ENCODE data around the gene IL1B. TPM values are rescaled to one million over a fixed set of nuclear protein-coding genes. Genes with fewer than 3 reads are reported as not detected.

The IL1B gene
- polyA plus RNA-seq, 1 donor from 2014 or later, result not detected

GRCh38 chr2:112811841-112812306 lies 24.7 kb downstream of the IL1B start:
- Histone ChIP-seq H3F3A (ENCODE audit: insufficient read depth, low read length, poor library complexity, severe bottlenecking) (no peaks in the 10 kb centered on the region), H3K4me2 (ENCODE audit: low read length) (no peak overlapping the region), H3K27ac (ENCODE audit: low read length) (no peak overlapping the region), H3K4me3 (ENCODE audit: low read length) (no peak overlapping the region), H3K36me3 (ENCODE audit: insufficient read depth, low read length) (no peaks in the 10 kb centered on the region), H3K79me2 (replicated peaks; ENCODE audit: insufficient read depth, low read length) (no peaks in the 10 kb centered on the region), H3K27me3 (ENCODE audit: insufficient read depth, low read depth, low read length) (no peaks in the 10 kb centered on the region), H4K20me1 (ENCODE audit: insufficient read depth) (no peaks in the 10 kb centered on the region), H3K9ac (ENCODE audit: low read length) (no peak overlapping the region), H3K9me3 (ENCODE audit: low read length) (no peaks in the 10 kb centered on the region), H2AFZ (ENCODE audit: low read depth, low read length) (no peak overlapping the region), H3K9me2 (ENCODE audit: insufficient read depth, low read length) (no peaks in the 10 kb centered on the region)
- TF ChIP-seq EZH2 (IDR thresholded peaks at IDR 0.05; ENCODE audit: borderline replicate concordance, insufficient read depth, low read length, poor library complexity, severe bottlenecking), result no peak

GRCh38 chr2:112811276-112811831 lies 25.2 kb downstream of the IL1B start:
- Histone ChIP-seq H4K20me1 (ENCODE audit: insufficient read depth) (no peaks in the 10 kb centered on the region), H3K4me2 (ENCODE audit: low read length) (no peak overlapping the region), H3F3A (ENCODE audit: insufficient read depth, low read length, poor library complexity, severe bottlenecking) (no peaks in the 10 kb centered on the region), H3K79me2 (replicated peaks; ENCODE audit: insufficient read depth, low read length) (no peaks in the 10 kb centered on the region), H3K9me3 (ENCODE audit: low read length) (no peaks in the 10 kb centered on the region), H3K4me3 (ENCODE audit: low read length) (no peak overlapping the region), H2AFZ (ENCODE audit: low read depth, low read length) (no peak overlapping the region), H3K9me2 (ENCODE audit: insufficient read depth, low read length) (no peaks in the 10 kb centered on the region), H3K27me3 (ENCODE audit: insufficient read depth, low read depth, low read length) (no peaks in the 10 kb centered on the region), H3K27ac (ENCODE audit: low read length) (no peak overlapping the region), H3K9ac (ENCODE audit: low read length) (no peak overlapping the region), H3K36me3 (ENCODE audit: insufficient read depth, low read length) (no peaks in the 10 kb centered on the region)
- TF ChIP-seq EP300 (conservative IDR thresholded peaks at IDR 0.05; ENCODE audit: poor library complexity, severe bottlenecking) (no peak), MXI1 (conservative IDR thresholded peaks at IDR 0.05; ENCODE audit: poor library complexity, severe bottlenecking) (no peak), SMC3 (conservative IDR thresholded peaks at IDR 0.05; ENCODE audit: poor library complexity) (no peak), CTCF (IDR thresholded peaks at IDR 0.05; ENCODE audit: poor library complexity, severe bottlenecking) (no peak), EZH2 (IDR thresholded peaks at IDR 0.05; ENCODE audit: borderline replicate concordance, insufficient read depth, low read length, poor library complexity, severe bottlenecking) (no peak), REST (IDR thresholded peaks at IDR 0.05; ENCODE audit: borderline replicate concordance) (no peak), POLR2AphosphoS5 (IDR thresholded peaks at IDR 0.05) (no peak), RAD21 (conservative IDR thresholded peaks at IDR 0.05) (no peak), TAF1 (IDR thresholded peaks at IDR 0.05; ENCODE audit: low read depth) (no peak)
